Skin epidermis (tissue), 12 donors: ENCODE results near the gene MICOS13.

Source experiments
- H3K27ac ChIP-seq, 21 experiments: fragments of 200-600 bp; sonication (generic) in 11 of 21; one replicate each; pipeline ENCODE4 v1.5.0; 2020; ENCODE audit warnings: mild to moderate bottlenecking in 3 of 21, inconsistent platforms in 2 of 21, moderate library complexity in 2 of 21
- H3K4me3 ChIP-seq, 7 experiments: fragments of 200-600 bp; sonication (generic) in 2 of 7; one replicate each; pipeline ENCODE4 v1.5.0; 2020; ENCODE audit warnings: inconsistent platforms in 2 of 7, mild to moderate bottlenecking in 2 of 7, moderate library complexity in 1 of 7

MICOS13 gene, protein sequence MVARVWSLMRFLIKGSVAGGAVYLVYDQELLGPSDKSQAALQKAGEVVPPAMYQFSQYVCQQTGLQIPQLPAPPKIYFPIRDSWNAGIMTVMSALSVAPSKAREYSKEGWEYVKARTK

DNA sequence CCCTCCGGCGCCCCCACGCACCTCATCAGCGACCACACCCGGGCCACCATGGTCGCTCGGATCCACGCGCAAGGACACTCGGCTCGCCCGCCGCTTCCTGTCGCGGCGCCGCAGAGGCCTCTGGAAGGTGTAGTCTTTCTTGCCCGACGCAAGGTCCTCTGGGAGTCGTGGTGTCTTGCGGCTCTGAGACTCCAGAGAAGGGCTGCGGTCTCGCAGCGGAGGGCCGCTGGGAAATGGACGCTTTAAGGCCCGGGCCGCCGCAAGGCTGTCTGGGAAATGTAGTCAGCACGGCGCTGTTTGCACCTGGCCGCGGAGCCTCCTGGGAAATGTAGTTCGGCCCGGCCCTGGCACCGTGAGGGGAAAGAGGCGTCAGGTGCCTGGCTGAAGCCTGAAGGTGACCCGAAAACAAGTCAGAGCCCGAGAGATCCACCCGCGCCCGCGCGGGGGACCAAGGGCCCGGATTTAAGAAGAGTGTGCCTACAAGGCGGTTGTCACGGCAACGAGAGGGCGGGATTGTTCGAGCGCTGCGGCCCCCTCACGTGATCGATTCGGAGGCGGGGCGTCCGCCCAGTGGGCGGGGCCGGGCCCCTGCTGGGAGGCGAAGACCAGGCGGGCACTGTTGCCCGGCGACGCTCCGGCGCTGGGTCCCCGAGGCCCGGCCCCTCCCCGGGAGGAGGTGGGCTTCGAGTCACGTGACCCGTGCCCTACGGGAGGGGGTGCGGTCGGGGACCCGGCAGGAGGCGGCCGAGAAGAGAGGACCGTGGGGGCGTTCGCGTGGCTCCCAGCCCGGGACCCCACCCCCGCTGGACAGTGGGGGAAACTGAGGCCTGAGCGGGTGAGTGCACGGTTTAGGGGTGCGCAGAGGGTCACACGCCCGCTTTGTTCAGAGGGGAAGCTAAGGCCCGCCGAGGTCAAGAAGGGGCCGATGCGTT lies at the start of gene MICOS13, which contains the start of gene HSD11B1L:
TSS of gene MICOS13 (minus strand) at position 80 of the 932 bp plus-strand sequence. CDS start at position 50, 30 bp downstream.
TSS of gene HSD11B1L (plus strand) at position 591 of the 932 bp plus-strand sequence. CDS start 3,806 bp downstream, outside the sequence.
- Histone ChIP-seq H3K4me3 (peak within 1 kb of the TSS; percentile 69 to 97 (median 84)), H3K27ac (peak within 1 kb of the TSS; percentile 72 to 98 (median 89))

GRCh38 chr19:5727453-5728050 lies 47.2 kb upstream of the MICOS13 start:
- Histone ChIP-seq H3K4me3 (no peak overlapping the region), H3K27ac (no peak overlapping the region)

GRCh38 chr19:5719961-5720790 lies 39.9 kb upstream of the MICOS13 start, which contains the start of the genes CATSPERD and LONP1:
CATSPERD (plus strand) TSS chr19:5720637; CDS start chr19:5720738, 101 bp downstream.
LONP1 (minus strand) TSS chr19:5720146; CDS start chr19:5720132, 14 bp downstream.
- H3K27ac ChIP-seq: peak within 1 kb of the TSS; percentile 77 to 100 (median 94)

DNA sequence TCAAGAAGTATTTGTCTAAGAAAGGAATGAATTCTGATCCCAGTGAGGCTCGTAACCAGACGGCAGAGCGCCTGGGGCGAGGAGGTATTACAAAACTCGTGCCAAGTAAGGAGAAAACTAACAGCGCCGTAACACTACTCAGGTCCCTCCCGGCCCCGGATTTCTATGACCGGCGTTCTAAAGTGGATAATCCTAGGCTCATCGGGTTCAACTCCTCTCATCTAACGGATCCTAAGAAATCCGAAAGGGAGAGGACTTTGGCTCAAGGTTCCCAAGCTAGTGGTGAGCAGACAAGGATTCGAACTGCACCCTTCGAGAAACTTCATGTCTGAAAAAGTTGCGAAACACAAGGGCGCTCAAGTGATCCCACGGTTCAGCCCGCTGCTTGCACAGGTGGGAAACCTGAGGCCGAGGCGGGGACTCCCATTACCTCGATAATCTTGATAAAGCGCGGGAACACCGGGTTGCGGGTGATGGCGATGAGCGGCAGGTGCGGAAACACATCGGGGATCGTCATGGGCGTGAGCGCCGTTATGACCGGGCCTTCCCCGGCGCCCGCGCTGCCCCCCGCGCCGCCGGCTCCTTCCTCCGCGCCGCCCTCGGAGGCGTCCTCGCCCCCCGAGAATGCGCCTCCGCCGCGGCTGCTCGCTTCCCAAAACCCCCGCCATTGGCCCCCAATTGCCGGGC lies 39.1 kb upstream of the MICOS13 start:
- Histone ChIP-seq H3K27ac (peak overlapping the region; percentile 77 to 100 (median 94)), H3K4me3 (peak overlapping the region; percentile 84 to 100 (median 92))

More at GRCh38 chr19:5719961-5720790, 39.9 kb upstream of the MICOS13 start, which contains the start of the genes CATSPERD and LONP1:
- H3K4me3 ChIP-seq: peak within 1 kb of the TSS; percentile 84 to 100 (median 92)

- H3K27ac ChIP-seq: peak overlapping the region in 17 of 21 experiments; percentile 11 to 100 (median 94)
Measured at GRCh38 chr19:5718579-5719273, 38.4 kb upstream of the MICOS13 start.

DNA sequence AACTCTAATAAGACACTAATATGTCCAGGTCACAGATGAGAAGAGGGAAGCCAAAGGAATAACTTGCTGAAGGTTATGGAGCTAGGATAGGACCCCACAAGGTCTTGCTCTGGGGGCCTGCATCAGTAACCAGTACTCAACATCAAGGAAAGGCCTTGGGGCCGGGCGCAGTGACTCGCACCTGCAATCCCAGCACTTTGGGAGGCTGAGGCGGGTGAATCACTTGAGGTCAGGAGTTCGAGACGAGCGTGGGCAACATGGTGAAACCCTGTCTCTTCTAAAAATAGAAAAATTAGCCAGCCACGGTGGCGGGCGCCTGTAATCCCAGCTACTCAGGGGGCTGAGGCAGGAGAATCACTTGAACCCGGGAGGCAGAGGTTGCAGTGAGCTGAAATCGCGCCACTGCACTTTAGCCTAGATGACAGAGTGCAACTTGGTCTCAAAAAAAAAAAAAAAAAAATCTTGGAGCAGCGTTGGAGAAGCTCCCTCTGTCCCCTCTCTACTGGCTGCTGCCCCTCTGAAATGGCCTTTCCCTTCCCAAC lies 37.8 kb upstream of the MICOS13 start:
- H3K4me3 ChIP-seq: peak overlapping the region in 1 of 7 experiments; percentile 92
- peak overlapping the region in 4 of 21 experiments; percentile 2 to 39 (median 16) for H3K27ac ChIP-seq

More at GRCh38 chr19:5718579-5719273, 38.4 kb upstream of the MICOS13 start:
- peak overlapping the region; percentile 84 to 100 (median 92) for H3K4me3 ChIP-seq

- H3K4me3 ChIP-seq: no peak overlapping the region
- peak overlapping the region in 1 of 21 experiments; percentile 2 for H3K27ac ChIP-seq
Measured at GRCh38 chr19:5717215-5717935, 37.1 kb upstream of the MICOS13 start.

- Histone ChIP-seq H3K27ac (no peak overlapping the region), H3K4me3 (no peak overlapping the region)
Measured at GRCh38 chr19:5714816-5715215, 34.5 kb upstream of the MICOS13 start.

DNA sequence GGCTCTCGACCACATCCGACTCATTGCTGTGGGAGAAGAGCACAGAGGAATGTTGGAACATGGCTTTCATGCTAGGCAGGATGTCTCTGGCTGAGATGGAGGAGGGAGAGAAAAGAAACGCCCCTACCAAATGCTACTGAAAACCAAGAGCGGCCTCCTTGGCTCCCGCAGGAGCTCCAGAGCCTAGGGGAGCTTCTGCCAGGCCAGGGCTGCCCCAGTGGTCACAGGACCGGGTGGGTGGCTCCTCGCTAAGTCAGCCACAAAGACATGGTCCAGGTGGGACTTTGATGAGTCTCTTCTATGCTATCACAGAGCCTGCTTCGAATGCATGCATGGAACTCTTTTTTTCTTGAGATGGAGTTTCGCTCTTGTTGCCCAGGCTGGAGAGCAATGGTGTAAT lies 32.9 kb upstream of the MICOS13 start:
- no peak overlapping the region for H3K4me3 ChIP-seq

GRCh38 chr19:5711713-5712161 lies 31.4 kb upstream of the MICOS13 start:
- Histone ChIP-seq H3K4me3 (no peak overlapping the region), H3K27ac (no peak overlapping the region)

More for the DNA sequence above, 32.9 kb upstream of the MICOS13 start:
- H3K27ac ChIP-seq: no peak overlapping the region

GRCh38 chr19:5711025-5711424 lies 30.7 kb upstream of the MICOS13 start:
- no peak overlapping the region for H3K27ac ChIP-seq
- H3K4me3 ChIP-seq: no peak overlapping the region

DNA sequence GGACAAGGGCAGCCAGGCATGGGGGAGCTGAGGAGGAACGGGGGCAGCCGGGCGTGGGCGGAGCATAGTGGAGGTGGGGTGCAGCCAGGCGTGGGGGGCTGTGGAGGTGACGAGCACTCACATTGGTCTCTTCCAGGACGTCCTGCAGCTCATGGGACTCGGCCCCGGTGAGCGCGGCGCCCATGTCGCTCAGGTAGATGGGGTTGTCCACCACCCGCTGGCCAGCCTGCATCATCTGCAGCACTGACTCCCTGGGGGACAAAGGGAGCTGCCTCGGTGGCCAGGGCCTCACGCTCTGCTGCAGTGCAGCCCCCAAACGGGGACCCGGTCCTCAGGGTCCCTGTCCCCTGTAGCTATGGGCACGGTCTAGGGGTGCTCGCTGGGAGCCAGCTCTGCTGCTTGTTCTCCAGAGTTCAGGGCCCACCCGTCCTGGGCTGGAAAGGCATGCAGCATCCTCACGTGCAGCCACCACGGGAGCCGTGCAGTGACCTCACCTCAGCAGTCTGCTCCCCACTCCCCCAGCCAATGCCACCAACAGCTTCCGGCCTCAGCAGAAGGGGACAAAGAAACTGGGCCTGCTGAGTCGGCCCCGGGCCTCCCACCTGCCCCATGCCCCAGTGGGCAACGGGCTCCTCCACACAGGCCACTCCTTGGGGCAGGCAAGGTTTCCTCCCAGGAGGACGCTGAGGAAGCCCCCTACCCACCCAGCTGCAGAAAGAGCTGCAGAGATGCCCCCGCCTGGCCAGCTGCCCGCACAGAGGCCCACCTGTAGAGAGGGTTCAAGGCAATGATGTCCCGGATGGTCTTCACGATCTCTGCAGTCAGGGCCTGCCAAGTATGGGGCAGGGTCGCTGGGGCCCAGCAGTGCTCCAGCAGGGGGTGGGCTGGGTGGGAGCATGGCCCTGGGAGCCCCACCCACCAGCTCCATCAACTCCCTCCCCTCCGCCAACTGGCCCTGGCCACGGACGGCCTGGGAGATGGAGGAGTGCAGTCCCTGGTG lies 27.6 kb upstream of the MICOS13 start:
- no peak overlapping the region for H3K27ac ChIP-seq

DNA sequence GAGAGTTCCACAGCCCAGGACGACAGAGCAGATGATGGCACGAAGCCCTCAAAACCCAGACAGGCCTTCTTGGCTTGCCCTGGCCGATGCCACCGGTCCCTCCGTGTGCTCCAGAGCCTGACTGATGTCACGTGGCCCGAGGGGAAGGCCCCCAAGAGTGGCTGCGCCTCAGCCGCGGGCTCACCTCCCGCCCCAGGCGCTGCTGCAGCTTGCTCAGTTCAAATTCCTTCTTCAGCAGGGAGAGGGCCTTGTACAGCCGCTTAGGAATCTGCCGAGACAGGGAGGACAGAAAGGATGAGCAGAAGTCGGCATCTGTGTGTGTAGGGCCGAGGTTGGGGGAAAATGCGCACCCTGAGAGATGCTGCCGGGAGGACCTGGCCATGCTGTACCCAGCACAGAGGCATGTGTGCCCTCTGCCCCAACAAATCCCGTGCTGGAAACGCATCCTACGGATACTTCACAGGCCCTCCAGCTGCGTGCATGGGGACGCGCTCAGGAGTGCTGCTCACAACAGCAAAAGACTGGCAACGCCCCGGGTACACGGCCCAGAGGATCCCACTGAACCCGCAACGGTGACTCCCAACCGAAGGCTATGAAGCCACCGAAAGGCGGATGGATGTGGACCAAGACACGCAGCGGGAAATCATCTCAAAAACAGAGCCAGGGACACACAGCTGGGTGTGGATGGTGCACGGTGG lies 26.7 kb upstream of the MICOS13 start:
- no peak overlapping the region for H3K27ac ChIP-seq
- no peak overlapping the region for H3K4me3 ChIP-seq

More for the DNA sequence above, 27.6 kb upstream of the MICOS13 start:
- H3K4me3 ChIP-seq: no peak overlapping the region

GRCh38 chr19:5705552-5705951 lies 25.2 kb upstream of the MICOS13 start:
- Histone ChIP-seq H3K27ac (no peak overlapping the region), H3K4me3 (no peak overlapping the region)
